ENCODE measurements around the gene EIF4H. TPM values are rescaled to one million over a fixed set of nuclear protein-coding genes. Genes with fewer than 3 reads are reported as not detected.
"Not testable (repeated sequence)": the region's sequence is repeated elsewhere in the genome, so short reads cannot be mapped to it uniquely, and the experiment has no call there.

EIF4H gene
- total RNA-seq, 1 experiment from 2014 or later, result 339 TPM

- Histone ChIP-seq H3K4me1 (ENCODE audit: insufficient read depth, low read length) (peaks cover 13% of the 10 kb centered on the region), H3K36me3 (ENCODE audit: low read depth, low read length) (no peaks in the 10 kb centered on the region), H3F3A (ENCODE audit: low read length, unreplicated experiment) (no peaks in the 10 kb centered on the region), H2AFZ (ENCODE audit: low read length) (no peak overlapping the region), H3K27me3 (ENCODE audit: low read length) (no peaks in the 10 kb centered on the region), H3K27ac (ENCODE audit: low read length) (no peak overlapping the region), H3K79me2 (ENCODE audit: low read length) (no peaks in the 10 kb centered on the region), H3K9ac (ENCODE audit: low read length) (no peak overlapping the region), H3K4me3 (ENCODE audit: low read length) (no peak overlapping the region), H4K20me1 (ENCODE audit: low read length) (no peaks in the 10 kb centered on the region), H3K9me2 (replicated peaks; ENCODE audit: low read length) (no peaks in the 10 kb centered on the region), H3K9me3 (ENCODE audit: low read length) (no peaks in the 10 kb centered on the region), H3K4me2 (ENCODE audit: low read length) (no peak overlapping the region)
- intact Hi-C loops (cut with micrococcal nuclease), result loop anchor here (2.0 to 10.0 kb wide), 4 partner anchors 45 to 185 kb away; partner anchors contain the start of gene RFC2
- ChIA-PET CTCF (interaction anchor here (0.6 to 2.6 kb wide), 4 partner anchors 108 to 256 kb away, joined by 3 to 30 read pairs (median 3); no protein-coding TSS in a partner anchor), POLR2A (ENCODE audit: unreplicated experiment) (no interaction called here)
- no peak for TF ChIP-seq CTCF (conservative IDR thresholded peaks at IDR 0.05; ENCODE audit: low read depth, low read length)
- TF ChIP-seq EZH2 (IDR thresholded peaks at IDR 0.05; ENCODE audit: low read length, unreplicated experiment), result no peak
- no peak for TF ChIP-seq EZH2phosphoT487 (IDR thresholded peaks at IDR 0.05; ENCODE audit: borderline replicate concordance, low read length)
- ATAC-seq, result no peak
- no peak for DNase-seq
- no TSS peak for BruUV-seq (replicated peaks)
Measured at GRCh38 chr7:74207586-74207985, 33.4 kb downstream of the EIF4H start.

GRCh38 chr7:74208241-74208640 lies 34.1 kb downstream of the EIF4H start:
- H3K4me1 ChIP-seq (ENCODE audit: insufficient read depth, low read length), result peaks cover 13% of the 10 kb centered on the region
- H3K27ac ChIP-seq (ENCODE audit: low read length); H3F3A ChIP-seq (ENCODE audit: low read length, unreplicated experiment); H3K9me2 ChIP-seq (replicated peaks; ENCODE audit: low read length); H3K9me3 ChIP-seq (ENCODE audit: low read length); DNase-seq; BruUV-seq (replicated peaks); H3K27me3 ChIP-seq (ENCODE audit: low read length); H2AFZ ChIP-seq (ENCODE audit: low read length); H3K4me3 ChIP-seq (ENCODE audit: low read length); H4K20me1 ChIP-seq (ENCODE audit: low read length); POLR2A ChIA-PET (ENCODE audit: unreplicated experiment); H3K4me2 ChIP-seq (ENCODE audit: low read length); H3K36me3 ChIP-seq (ENCODE audit: low read depth, low read length); ATAC-seq; H3K9ac ChIP-seq (ENCODE audit: low read length); H3K79me2 ChIP-seq (ENCODE audit: low read length): not testable (repeated sequence)
- intact Hi-C loops (cut with micrococcal nuclease), result loop anchor here (5.0 to 10.0 kb wide), 3 partner anchors 44 to 107 kb away; partner anchors contain the start of gene RFC2
- CTCF ChIA-PET, result interaction anchor here (2.6 kb wide), 1 partner anchor 192 kb away, joined by 30 read pairs; no protein-coding TSS in a partner anchor

GRCh38 chr7:74212661-74213060 lies 38.5 kb downstream of the EIF4H start:
- Histone ChIP-seq H3K27ac (ENCODE audit: low read length) (no peak overlapping the region), H3K9me2 (replicated peaks; ENCODE audit: low read length) (no peaks in the 10 kb centered on the region), H3K9me3 (ENCODE audit: low read length) (no peaks in the 10 kb centered on the region), H2AFZ (ENCODE audit: low read length) (no peak overlapping the region), H3K9ac (ENCODE audit: low read length) (no peak overlapping the region), H3K36me3 (ENCODE audit: low read depth, low read length) (no peaks in the 10 kb centered on the region), H3K79me2 (ENCODE audit: low read length) (no peaks in the 10 kb centered on the region), H3K4me2 (ENCODE audit: low read length) (no peak overlapping the region), H3F3A (ENCODE audit: low read length, unreplicated experiment) (no peaks in the 10 kb centered on the region), H3K27me3 (ENCODE audit: low read length) (no peaks in the 10 kb centered on the region), H4K20me1 (ENCODE audit: low read length) (no peaks in the 10 kb centered on the region), H3K4me1 (ENCODE audit: insufficient read depth, low read length) (peaks cover 13% of the 10 kb centered on the region), H3K4me3 (ENCODE audit: low read length) (no peak overlapping the region)
- TF ChIP-seq CTCF (conservative IDR thresholded peaks at IDR 0.05; ENCODE audit: low read depth, low read length) (no peak), EZH2phosphoT487 (IDR thresholded peaks at IDR 0.05; ENCODE audit: borderline replicate concordance, low read length) (no peak), EZH2 (IDR thresholded peaks at IDR 0.05; ENCODE audit: low read length, unreplicated experiment) (no peak)
- no TSS peak for BruUV-seq (replicated peaks)
- DNase-seq (no peak), ATAC-seq (no peak)
- ChIA-PET CTCF (no interaction called here), POLR2A (ENCODE audit: unreplicated experiment) (no interaction called here)
- intact Hi-C loops (cut with micrococcal nuclease), result no loop called here

Data from PC-3 (cell line).